GM08714 (cell line): ENCODE data around the gene NTSR1.

Source experiments
- H3K4me3 ChIP-seq: fragments of 200-500 bp; sonication (Bioruptor generic); 2 replicates; pipeline ENCODE4 v1.5.1; 2014; ENCODE audit warnings: mild to moderate bottlenecking, low read length, inconsistent platforms
- ZNF274 ChIP-seq: IDR thresholded peaks from 2 replicates; pipeline ENCODE4 v1.6.1; 2012; ENCODE audit warnings: mild to moderate bottlenecking, low read depth, low read length

The NTSR1 gene

DNA sequence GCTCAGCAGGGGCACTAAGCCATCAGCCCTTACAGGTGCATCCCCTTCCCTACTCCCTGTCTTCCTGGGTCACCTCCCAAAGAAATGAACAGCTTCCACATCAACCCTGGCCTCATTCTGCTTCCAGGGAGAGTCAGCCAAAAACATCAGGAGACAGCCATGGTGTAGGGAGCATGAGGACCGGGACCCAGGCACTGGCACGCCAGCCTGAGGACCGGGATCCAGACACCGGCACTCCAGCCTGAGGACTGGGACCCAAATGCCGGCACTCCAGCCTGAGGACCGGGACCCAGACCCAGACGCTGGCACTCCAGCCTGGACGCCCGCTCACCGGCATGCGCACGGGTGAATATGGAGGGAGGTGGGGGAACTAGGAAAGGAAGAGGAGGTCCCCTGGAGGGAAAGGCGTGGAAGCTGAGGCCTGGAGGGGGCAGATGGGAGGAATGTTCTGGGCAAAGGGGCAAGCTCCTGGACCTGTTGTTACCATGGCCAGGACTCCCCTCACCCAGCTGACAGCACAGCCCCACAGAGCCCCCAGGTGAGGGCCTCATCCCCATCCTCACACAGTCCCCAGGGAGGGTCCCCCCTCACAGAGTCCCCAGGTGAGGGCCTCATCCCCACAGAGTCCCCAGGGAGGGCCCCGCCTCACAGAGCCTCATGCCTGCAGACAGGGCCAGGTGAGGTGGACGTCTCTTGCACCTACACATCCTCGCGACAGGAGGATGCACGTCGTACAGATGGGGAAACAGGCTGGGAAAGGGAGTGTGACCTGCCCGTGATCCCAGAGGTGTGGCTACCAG, 61.7 kb downstream of the NTSR1 start:
- TF ChIP-seq ZNF274: no peak

DNA sequence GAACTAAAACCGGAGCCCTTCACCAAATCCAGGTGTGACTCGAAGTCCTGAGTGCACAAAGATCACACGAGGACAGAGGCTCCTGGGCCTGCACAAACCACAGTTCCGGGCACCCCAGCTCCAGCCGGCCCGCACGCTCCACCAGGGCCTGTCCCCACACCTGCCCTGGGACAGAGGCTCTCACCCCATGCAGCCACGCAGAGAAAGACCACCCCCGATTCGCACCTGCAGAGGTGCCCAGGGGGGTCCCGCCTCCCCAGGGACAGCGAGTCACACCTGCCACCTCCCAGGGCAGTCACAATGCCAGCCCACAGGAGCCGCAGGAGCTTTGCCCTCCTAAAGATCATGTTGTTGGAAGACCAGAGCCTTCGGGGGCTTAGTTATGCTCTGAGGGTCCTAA, 62.3 kb downstream of the NTSR1 start:
- H3K4me3 ChIP-seq: no peak overlapping the region
- no peak for TF ChIP-seq ZNF274

More for the DNA sequence above, 61.7 kb downstream of the NTSR1 start:
- no peak overlapping the region for H3K4me3 ChIP-seq

DNA sequence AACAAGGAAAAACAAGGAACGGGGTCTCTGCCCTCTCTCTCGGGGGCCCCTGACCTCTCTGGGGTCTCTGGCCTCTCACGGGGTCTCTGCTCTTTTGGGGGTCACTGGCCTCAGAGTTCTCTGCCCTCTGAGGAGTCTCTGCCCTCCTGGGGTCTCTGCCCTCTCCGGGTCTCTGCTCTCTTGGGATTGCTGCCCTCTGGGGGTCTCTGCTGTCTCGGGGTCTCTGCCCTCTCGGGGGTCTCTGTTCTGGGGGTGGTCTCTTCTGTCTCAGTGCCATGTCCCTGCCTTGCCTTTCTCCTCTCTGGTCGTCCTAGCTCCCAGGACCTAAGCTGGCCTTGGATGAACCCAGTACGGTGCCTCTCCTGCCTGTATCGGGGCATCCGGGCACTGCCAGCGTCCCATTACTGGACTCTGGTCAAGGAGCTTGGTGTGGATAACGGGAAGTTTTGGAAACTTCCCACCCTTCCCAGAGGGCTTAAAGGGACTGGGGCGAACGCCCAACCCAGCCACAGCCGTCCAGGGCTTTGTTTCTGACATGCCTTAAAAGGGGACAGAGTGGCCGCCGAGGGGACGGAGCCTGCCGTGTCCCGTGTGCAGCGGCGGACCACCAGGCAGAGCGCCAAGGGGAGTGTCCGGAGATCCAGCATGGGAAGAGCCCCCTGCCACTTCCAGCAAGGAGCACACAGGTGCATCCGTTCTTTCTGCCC, 62.9 kb downstream of the NTSR1 start:
- no peak overlapping the region for H3K4me3 ChIP-seq
- TF ChIP-seq ZNF274: no peak

DNA sequence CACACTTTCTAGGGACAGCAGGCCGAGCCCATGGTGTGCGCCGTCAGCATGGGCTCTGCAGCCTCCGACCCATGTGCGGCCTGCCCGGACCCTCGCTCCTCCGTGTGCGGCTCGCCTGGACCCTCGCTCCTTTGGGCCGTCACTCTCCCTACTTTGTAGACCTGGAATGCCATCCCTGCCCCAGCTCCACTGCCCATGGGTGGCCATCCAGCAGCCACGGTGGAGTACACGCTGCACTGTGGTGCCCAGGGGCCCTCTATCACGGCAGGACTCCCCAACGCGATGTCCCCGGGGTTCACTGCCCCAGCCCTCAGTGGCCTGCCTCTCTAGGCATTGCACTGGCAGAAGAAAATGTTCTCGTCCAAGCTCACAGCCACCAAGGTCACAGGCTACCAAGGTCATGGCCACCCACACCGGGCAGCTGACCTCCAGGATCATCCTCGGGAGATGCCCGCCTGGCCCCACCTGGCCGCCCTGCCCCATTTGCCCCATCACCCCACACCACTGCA, 63.5 kb downstream of the NTSR1 start:
- TF ChIP-seq ZNF274: no peak
- H3K4me3 ChIP-seq: no peak overlapping the region

DNA sequence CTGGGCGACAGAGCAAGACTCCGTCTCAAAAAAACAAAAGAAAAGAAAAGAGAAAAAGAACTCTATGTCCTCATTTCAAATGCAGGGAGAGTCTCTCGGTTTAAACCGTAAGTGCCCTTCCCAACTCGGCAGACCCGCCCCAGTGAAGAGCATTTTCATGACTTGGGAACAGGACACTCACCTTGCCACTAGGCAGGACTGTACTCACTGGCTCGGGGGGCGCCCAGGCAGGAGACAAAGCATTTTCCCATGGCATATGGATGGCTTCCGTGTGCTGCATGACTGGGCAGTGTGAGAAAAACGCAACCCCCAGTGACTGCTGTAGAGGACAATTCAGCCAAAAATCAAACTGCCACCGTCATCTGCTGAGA, 64.0 kb downstream of the NTSR1 start:
- no peak for TF ChIP-seq ZNF274
- no peak overlapping the region for H3K4me3 ChIP-seq

DNA sequence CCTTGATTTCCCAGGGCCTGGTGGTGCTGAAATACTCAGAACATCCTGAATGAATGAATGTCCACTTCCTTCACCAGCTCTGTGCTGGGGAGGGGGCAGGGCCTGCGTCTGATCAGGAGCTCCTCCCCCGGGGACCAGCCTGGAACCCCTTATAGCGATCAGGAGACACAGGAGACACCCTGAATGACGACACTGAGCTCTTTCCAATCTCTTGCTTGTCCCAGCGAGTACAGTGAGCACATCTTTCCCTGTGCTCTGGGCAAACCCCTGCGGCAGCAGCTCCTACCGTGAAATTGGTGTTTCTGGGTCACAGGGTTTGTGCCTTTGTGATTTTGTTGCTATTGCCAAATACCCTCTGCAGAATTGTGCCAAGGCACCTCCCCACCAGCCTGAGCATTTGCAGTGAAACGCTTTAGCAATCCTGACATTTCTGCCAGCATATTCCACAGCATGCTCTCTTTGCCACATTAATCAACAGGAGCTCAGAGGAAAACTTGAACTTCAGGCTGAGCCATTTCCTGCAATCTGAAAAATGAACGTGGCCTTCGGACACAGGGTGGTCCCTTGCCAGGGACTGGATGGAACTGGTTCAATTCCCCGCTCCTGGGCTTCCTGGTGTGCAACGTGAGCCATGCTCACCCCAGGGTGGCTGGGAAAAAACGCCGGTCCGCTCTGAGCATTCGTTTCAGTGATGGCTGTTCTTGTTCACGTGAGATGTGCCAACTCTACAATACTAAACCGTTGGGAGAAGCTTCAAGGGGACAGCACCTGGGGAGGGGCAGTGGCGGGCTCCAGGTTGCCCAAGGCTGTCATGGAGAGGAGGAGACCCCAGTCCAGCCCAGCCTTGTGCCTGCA, 64.6 kb downstream of the NTSR1 start:
- TF ChIP-seq ZNF274: no peak
- H3K4me3 ChIP-seq: no peak overlapping the region

DNA sequence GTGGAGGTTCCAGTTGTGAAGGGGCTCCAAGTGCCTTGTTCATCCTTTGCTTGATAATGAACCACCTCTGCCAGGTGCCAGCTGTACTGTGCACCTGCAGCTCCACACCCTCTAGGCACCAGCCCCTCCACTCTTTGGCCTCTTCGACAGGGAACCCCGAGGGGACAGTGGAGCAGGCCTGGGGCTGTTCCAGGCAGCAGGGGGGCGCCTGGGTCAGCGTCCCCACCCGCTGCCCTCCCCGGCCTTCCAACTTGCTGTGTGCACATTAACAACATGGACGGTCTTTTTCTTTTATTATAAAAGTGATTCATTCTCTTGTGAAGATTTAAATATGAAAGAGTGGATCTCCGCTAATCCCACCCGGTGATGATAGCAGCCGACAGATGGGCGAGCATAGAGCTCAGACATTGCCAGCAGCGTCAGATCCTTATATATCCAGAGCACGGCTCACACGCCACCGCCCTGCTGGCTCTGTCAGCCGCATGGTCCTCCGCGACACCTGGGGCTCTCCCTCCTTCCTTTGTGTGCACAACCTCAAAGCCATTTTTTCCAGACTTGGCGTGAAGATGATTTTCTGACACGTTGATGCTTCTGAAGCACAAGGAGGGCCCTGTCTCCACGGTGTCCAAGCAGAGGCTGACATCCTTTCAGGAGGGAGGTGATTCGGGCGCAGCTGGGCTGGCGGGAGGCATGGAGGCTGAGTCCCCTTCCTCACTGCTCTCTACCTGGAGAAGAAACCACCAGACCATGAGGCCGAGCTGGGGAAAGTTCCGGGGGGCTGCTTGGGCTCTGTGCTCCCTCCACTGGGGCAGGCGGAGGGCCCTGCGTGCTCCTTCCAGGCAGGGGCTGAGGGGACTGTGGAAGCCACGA, 65.4 kb downstream of the NTSR1 start:
- H3K4me3 ChIP-seq: no peak overlapping the region
- TF ChIP-seq ZNF274: no peak

DNA sequence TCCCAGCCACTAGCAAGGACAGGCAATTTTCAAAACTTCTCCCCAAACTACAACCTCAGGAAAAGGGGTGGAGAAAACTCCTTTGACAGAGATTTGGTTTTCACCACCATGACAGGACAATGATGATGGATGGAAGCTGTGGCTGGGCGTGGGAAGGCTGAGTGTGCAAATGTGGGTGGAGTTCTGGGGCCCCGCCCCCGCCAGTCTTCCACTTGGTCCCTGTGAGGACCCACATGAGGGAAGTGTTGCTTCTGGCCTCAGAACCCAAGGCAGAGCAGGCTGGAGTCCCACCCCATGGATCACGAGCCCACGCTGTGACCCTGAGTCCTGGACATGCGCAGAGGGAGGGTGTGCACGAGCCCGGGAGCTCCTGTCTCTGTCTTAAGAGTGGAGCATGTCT, 66.1 kb downstream of the NTSR1 start:
- H3K4me3 ChIP-seq: no peak overlapping the region
- TF ChIP-seq ZNF274: no peak

DNA sequence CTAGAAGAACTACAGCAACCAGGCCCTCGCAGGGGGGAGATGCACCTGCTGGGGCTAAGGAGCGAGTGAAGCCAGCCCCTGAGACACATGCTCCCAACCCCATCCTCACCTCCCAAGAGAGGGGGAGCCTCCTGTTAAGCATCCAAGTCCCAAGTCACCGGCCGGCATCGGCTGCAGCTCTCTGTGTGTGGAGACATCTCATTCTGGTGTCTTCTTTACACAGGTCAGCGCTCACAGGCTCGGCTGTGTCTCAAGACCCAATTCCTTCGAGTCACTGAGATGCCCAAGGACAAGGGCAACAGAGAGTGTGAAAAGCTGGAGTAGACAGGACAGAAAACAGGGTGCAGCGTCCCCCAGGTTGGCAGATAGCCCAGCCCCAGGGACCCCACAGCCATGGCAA, 66.6 kb downstream of the NTSR1 start:
- TF ChIP-seq ZNF274: no peak

DNA sequence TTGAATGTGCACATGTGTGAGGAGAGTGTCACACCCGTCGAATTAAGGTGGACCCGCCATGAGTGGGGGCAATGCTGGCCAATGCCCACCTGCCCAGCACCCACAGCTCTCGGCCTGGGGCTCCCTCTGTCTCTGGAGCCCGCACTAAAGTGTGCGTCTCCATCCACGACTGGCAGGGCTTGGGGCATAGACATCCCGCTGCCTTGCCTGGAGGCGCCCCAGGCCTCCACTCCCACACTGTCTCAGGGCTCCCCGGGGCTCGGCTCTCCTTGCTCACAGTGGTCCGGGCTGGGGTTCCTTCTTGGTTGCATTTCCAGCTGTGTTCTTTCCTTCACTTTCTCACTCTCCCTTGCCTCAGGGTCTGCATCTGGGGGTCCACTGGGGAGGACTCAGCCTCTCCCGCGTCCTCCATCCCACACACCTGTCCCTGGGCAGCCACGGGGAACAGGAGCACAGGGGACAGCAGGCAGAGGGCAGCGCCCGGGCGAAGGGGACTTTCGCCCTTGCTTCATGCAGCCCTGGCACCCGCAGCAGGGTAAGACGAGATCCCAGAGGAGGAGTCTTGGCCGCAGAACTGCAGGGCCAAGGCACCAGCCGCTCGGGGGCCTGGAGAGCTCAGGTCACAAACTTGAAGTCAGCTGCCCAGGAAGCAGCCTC, 67.5 kb downstream of the NTSR1 start:
- TF ChIP-seq ZNF274: no peak
- H3K4me3 ChIP-seq: no peak overlapping the region

More for the DNA sequence above, 66.6 kb downstream of the NTSR1 start:
- no peak overlapping the region for H3K4me3 ChIP-seq

DNA sequence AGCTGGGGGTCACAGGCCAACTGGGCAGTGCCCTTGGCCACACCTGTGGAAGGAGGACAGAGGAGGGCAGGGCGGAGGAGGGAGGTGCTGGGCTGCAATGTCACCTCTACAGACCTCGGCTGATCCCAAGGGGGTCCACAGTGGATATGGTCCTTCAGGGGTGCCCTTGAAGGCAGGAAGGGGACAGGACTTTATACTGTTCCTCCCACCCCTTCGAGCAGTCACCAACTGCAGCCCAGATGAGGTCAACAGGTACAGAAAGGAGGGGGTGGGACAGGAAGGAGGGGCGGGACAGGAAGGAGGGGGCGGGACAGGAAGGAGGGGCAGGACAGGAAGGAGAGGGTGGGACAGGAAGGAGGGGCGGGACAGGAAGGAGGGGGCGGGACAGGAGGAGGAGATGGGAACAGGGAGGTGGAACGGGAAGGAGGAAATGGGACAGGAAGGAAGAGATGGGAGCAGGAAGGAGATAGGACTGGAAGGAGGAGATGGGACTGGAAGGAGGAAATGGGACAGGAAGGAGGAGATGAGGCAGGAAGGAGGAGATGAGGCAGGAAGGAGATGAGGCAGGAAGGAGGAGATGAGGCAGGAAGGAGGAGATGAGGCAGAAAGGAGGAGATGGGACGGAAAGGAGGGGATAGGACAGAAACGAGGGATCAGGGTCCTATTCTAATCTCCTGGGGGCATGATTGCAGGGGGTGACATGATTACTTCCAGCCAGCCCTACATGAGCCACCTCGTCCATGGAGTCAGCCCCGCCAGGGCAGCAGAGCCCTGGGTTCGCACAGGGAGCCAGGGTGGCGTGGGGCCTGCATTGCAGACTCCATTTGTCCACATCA, 68.3 kb downstream of the NTSR1 start:
- no peak overlapping the region for H3K4me3 ChIP-seq
- no peak for TF ChIP-seq ZNF274

DNA sequence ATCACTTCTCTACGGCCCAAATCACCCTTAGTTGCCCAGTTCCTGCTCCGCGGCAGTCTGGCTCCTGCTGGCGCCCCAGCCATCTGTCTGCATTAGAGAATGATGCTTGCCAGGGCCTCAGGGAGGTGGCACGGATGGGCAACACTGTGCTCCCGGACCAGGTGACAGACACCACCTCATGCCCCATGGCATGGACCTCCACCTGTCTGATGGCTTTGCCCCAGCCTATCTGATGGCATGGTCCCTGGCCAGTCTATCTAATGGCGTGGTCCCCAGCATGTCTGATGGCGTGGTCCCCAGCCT, 68.8 kb downstream of the NTSR1 start:
- H3K4me3 ChIP-seq: no peak overlapping the region
- TF ChIP-seq ZNF274: no peak
